UCSD-AML1 (cell line): ENCODE data around the gene BGN.

Experiments
- DNase-seq: peaks from one replicate; lab custom pipeline; 2025; ENCODE audit not compliant: unreplicated experiment; lab: John Stamatoyannopoulos, UW

Gene BGN

GRCh38 chrX:153525451-153525850, 30.7 kb downstream of the BGN start:
- DNase-seq = no peak

GRCh38 chrX:153526042-153526441, 31.3 kb downstream of the BGN start:
- DNase-seq = no peak

GRCh38 chrX:153526801-153527200, 32.0 kb downstream of the BGN start:
- no peak for DNase-seq

GRCh38 chrX:153527208-153527607, 32.4 kb downstream of the BGN start:
- no peak for DNase-seq

GRCh38 chrX:153530411-153531129, 35.8 kb downstream of the BGN start:
- no peak for DNase-seq

- DNase-seq = no peak
Observed at GRCh38 chrX:153533091-153533490, 38.3 kb downstream of the BGN start.

GRCh38 chrX:153537080-153537479, 42.3 kb downstream of the BGN start:
- no peak for DNase-seq

GRCh38 chrX:153537526-153538295, 42.9 kb downstream of the BGN start:
- DNase-seq = no peak

GRCh38 chrX:153538424-153538823, 43.6 kb downstream of the BGN start:
- DNase-seq = no peak

GRCh38 chrX:153539171-153539978, 44.6 kb downstream of the BGN start:
- peak; percentile 71 for DNase-seq

GRCh38 chrX:153539979-153540358, 45.2 kb downstream of the BGN start:
- no peak for DNase-seq

- DNase-seq = no peak
Observed at GRCh38 chrX:153544727-153545126, 49.9 kb downstream of the BGN start.

GRCh38 chrX:153546386-153546785, 51.6 kb downstream of the BGN start:
- DNase-seq = no peak

- no peak for DNase-seq
Observed at GRCh38 chrX:153547195-153547594, 52.4 kb downstream of the BGN start.

GRCh38 chrX:153549231-153549630, 54.5 kb downstream of the BGN start:
- DNase-seq = no peak

- no peak for DNase-seq
Observed at GRCh38 chrX:153549807-153550206, 55.0 kb downstream of the BGN start.

GRCh38 chrX:153551135-153551534, 56.4 kb downstream of the BGN start:
- no peak for DNase-seq

- DNase-seq = peak; percentile 75
Observed at GRCh38 chrX:153554519-153555167, 59.9 kb downstream of the BGN start.

- DNase-seq = no peak
Observed at GRCh38 chrX:153556767-153557166, 62.0 kb downstream of the BGN start.

GRCh38 chrX:153557618-153558355, 63.0 kb downstream of the BGN start:
- no peak for DNase-seq
